ENCODE data around the gene ACSS3. TPM values are rescaled to one million over a fixed set of nuclear protein-coding genes. Genes with fewer than 3 reads are reported as not detected.

ACSS3 gene, protein sequence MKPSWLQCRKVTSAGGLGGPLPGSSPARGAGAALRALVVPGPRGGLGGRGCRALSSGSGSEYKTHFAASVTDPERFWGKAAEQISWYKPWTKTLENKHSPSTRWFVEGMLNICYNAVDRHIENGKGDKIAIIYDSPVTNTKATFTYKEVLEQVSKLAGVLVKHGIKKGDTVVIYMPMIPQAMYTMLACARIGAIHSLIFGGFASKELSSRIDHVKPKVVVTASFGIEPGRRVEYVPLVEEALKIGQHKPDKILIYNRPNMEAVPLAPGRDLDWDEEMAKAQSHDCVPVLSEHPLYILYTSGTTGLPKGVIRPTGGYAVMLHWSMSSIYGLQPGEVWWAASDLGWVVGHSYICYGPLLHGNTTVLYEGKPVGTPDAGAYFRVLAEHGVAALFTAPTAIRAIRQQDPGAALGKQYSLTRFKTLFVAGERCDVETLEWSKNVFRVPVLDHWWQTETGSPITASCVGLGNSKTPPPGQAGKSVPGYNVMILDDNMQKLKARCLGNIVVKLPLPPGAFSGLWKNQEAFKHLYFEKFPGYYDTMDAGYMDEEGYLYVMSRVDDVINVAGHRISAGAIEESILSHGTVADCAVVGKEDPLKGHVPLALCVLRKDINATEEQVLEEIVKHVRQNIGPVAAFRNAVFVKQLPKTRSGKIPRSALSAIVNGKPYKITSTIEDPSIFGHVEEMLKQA
- 0.21 TPM in 1 of 2 replicates, not detected in the other for total RNA-seq

DNA sequence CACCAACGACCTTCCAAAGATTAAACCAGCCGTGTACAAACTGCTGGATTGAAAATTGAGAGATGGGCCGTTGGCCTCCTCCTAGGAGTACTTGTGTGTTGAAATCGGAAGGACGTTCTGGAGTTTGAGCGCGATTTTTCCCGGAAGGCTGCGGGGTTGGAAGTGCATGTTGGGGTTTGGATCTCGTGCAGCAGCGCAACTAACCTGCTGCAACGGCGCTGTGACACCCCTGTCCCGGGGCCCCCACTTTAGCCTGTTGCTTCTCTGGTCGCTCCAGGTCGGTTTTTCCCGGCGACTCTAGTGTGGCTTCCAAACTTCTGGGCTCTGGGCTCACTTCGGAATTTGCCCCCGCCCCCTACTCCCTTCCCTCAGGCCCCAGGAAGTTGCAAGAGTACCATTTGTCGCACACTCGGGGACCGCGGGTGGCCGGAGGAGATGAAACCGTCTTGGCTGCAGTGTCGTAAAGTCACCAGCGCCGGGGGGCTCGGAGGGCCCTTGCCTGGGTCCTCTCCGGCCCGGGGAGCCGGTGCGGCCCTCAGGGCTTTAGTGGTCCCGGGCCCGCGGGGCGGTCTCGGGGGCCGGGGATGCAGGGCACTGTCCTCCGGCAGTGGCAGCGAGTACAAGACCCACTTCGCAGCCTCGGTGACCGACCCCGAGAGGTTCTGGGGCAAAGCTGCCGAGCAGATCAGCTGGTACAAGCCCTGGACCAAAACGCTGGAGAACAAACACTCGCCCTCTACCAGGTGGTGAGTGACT, at the start of gene ACSS3:
Gene ACSS3 (plus strand): TSS at position 394 of the 756 bp plus-strand sequence. CDS start 42 bp downstream, at position 436.

Other genes with a start within 250 kb of the ACSS3 start
- gene LIN7A, start 140.1 kb upstream of the ACSS3 start, total RNA-seq = 0.09 and 0.56 TPM in 2 replicates

Measured in airway epithelial cell (primary cell).